Activated CD4-positive, alpha-beta T cell treated with anti-CD3 and anti-CD28 coated beads, Interleukin-2, amount 10 ng/mL, durations not matched to agents 24 days and 14 days (primary cell): ENCODE data around the gene ZC3H8. TPM values are rescaled to one million over a fixed set of nuclear protein-coding genes. Genes with fewer than 3 reads are reported as not detected.
A peak's percentile ranks its signal among the peaks of the same experiment; 100 is the strongest.
"Not testable (repeated sequence)": the region's sequence is repeated elsewhere in the genome, so short reads cannot be mapped to it uniquely, and the experiment has no call there.

Experiments used
- DNase-seq: peaks from one replicate; pipeline ENCODE4 v3.0.0; 2022
- H3K27ac Mint-ChIP-seq: one replicate; pipeline ENCODE4 v1.8.0; 2022; ENCODE audit warnings: mild to moderate bottlenecking, mixed read lengths
- H3K27me3 Mint-ChIP-seq: one replicate; pipeline ENCODE4 v1.8.0; 2022; ENCODE audit warnings: mixed read lengths
- H3K36me3 Mint-ChIP-seq: one replicate; pipeline ENCODE4 v1.8.0; 2022; ENCODE audit warnings: low read depth, mild to moderate bottlenecking, mixed read lengths
- H3K4me1 Mint-ChIP-seq: one replicate; pipeline ENCODE4 v1.8.0; 2021; ENCODE audit warnings: mixed read lengths
- H3K4me3 Mint-ChIP-seq: one replicate; pipeline ENCODE4 v1.8.0; 2022; ENCODE audit warnings: mild to moderate bottlenecking, moderate library complexity, mixed read lengths
- H3K9me3 Mint-ChIP-seq: one replicate; pipeline ENCODE4 v1.8.0; 2021; ENCODE audit warnings: mixed read lengths
- intact Hi-C: fragments of 100-400 bp; cut with micrococcal nuclease; formaldehyde crosslinking; loops from one replicate; pipeline ENCODE4 v1.15.1; 2023
- total RNA-seq: library from RNA; stranded (reverse); gene quantifications from 2 replicates; pipeline ENCODE4 v1.2.3, GENCODE V29; 2022

ZC3H8 gene
- total RNA-seq, 1 donor from 2014 or later, result 41.4 TPM

GRCh38 chr2:112244854-112245253, 10.0 kb downstream of the ZC3H8 start:
- H3K4me3 Mint-ChIP-seq, result no peak overlapping the region
- no peaks in the 10 kb centered on the region for H3K9me3 Mint-ChIP-seq
- peaks cover 16% of the 10 kb centered on the region for H3K4me1 Mint-ChIP-seq
- no peak overlapping the region for H3K27ac Mint-ChIP-seq
- H3K27me3 Mint-ChIP-seq, result no peaks in the 10 kb centered on the region
- intact Hi-C loops, result no loop called here
- DNase-seq, result no peak
- peaks cover 63% of the 10 kb centered on the region for H3K36me3 Mint-ChIP-seq

- Mint-ChIP-seq H3K27me3 (no peaks in the 10 kb centered on the region), H3K4me3 (no peak overlapping the region), H3K9me3 (no peaks in the 10 kb centered on the region), H3K4me1 (peaks cover 16% of the 10 kb centered on the region), H3K36me3 (peaks cover 58% of the 10 kb centered on the region), H3K27ac (no peak overlapping the region)
- DNase-seq, result no peak
- intact Hi-C loops, result no loop called here
Measured at GRCh38 chr2:112243233-112243632, 11.6 kb downstream of the ZC3H8 start.

GRCh38 chr2:112242384-112242783, 12.5 kb downstream of the ZC3H8 start:
- Mint-ChIP-seq H3K27ac (no peak overlapping the region), H3K36me3 (peaks cover 52% of the 10 kb centered on the region), H3K4me1 (peaks cover 16% of the 10 kb centered on the region), H3K4me3 (no peak overlapping the region), H3K9me3 (no peaks in the 10 kb centered on the region), H3K27me3 (no peaks in the 10 kb centered on the region)
- intact Hi-C loops, result no loop called here
- no peak for DNase-seq

DNA sequence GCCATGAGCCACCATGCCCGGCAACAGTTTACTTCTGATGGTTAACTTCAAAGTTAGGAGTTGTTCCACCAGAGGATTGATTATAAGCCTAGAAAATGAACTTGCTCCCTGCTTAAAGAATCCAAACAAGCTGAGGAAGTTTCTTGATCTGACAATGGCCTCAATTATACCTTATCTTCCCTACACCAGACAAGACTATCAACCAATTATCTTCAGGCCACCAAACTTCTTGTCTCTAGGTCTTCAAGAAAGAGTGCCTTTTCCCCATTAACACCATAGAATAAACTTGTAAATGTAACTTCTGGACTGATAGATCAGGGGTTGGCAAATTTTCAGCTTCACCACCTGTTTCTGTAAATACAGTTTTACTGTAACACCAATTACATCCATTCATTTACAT, 15.0 kb downstream of the ZC3H8 start:
- Mint-ChIP-seq H3K4me1 (peaks cover 14% of the 10 kb centered on the region), H3K4me3 (no peak overlapping the region), H3K27me3 (no peaks in the 10 kb centered on the region), H3K9me3 (no peaks in the 10 kb centered on the region), H3K36me3 (peaks cover 41% of the 10 kb centered on the region), H3K27ac (no peak overlapping the region)
- no peak for DNase-seq
- intact Hi-C loops, result no loop called here

DNA sequence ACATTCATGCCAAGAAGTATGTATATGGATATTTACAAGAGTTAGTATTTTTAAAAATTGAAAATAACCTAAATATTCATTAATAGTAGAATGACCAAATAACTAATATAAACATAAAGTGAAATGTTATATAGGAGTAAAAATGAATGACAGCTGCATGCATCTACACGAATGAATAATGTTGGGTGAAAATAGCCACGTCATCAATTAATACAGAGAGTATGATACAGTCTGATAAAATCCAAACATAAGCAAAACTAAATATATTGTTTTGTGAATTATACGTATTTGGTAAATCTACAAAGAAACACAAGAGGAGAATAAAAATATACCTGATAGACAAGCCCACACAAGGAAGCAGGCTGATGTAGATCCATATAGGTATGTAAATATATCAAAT, 24.5 kb downstream of the ZC3H8 start:
- Mint-ChIP-seq H3K4me3 (no peak overlapping the region), H3K9me3 (peaks cover 11% of the 10 kb centered on the region), H3K4me1 (peaks cover 3% of the 10 kb centered on the region), H3K27ac (no peak overlapping the region), H3K27me3 (no peaks in the 10 kb centered on the region), H3K36me3 (peaks cover 51% of the 10 kb centered on the region)
- no peak for DNase-seq
- intact Hi-C loops, result no loop called here

GRCh38 chr2:112229348-112229747, 25.5 kb downstream of the ZC3H8 start:
- Mint-ChIP-seq H3K4me1 (peaks cover 3% of the 10 kb centered on the region), H3K27ac (no peak overlapping the region), H3K9me3 (peaks cover 11% of the 10 kb centered on the region), H3K36me3 (peaks cover 56% of the 10 kb centered on the region), H3K27me3 (no peaks in the 10 kb centered on the region), H3K4me3 (no peak overlapping the region)
- intact Hi-C loops, result no loop called here
- no peak for DNase-seq

DNA sequence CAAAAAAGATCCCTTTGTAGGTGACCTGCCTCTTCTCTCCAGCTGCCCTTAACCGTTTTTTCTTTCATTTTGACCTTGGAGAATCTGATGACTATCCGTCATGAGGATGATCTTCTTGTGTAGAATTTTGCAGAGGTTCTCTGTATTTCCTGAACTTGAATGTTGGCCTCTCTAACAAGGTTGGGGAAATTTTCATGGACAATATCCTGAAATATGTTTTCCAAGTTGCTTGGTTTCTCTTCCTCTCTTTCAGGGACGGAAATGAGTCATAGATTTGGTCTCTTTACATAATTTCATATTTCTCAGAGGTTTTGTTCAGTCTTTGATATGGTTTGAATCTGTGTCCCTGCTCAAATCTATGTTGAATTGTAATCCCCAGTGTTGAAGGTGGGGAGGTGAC, 34.0 kb downstream of the ZC3H8 start:
- DNase-seq, result no peak
- no peak overlapping the region for H3K4me3 Mint-ChIP-seq
- intact Hi-C loops, result no loop called here
- peaks cover 7% of the 10 kb centered on the region for H3K4me1 Mint-ChIP-seq
- H3K27me3 Mint-ChIP-seq, result no peaks in the 10 kb centered on the region
- no peaks in the 10 kb centered on the region for H3K9me3 Mint-ChIP-seq
- no peak overlapping the region for H3K27ac Mint-ChIP-seq
- peaks cover 27% of the 10 kb centered on the region for H3K36me3 Mint-ChIP-seq

GRCh38 chr2:112220186-112220585, 34.7 kb downstream of the ZC3H8 start:
- Mint-ChIP-seq H3K27ac (no peak overlapping the region), H3K9me3 (no peaks in the 10 kb centered on the region), H3K36me3 (peaks cover 20% of the 10 kb centered on the region), H3K27me3 (no peaks in the 10 kb centered on the region), H3K4me3 (no peak overlapping the region), H3K4me1 (peaks cover 7% of the 10 kb centered on the region)
- no peak for DNase-seq
- intact Hi-C loops, result no loop called here

DNA sequence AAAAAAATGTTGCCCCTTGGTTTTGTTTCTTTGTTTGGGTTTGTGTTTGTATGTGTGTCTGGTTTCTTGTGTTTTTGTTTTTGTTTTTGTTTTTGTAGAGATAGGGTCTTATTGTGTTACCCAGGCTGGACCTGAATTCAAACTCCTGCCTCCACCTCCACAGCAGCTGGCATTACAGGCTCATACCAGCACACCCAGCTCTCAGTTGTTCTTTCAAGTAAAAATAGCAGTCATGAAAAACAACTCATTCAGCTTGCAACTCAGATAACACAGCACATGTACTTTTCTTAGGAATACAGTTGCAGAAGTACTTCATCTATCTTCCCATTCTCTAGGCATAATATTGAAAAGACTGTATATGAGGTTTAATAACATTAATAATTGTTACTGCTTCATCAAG, 37.0 kb downstream of the ZC3H8 start:
- no peak overlapping the region for H3K4me3 Mint-ChIP-seq
- intact Hi-C loops, result no loop called here

GRCh38 chr2:112216167-112216566, 38.7 kb downstream of the ZC3H8 start:
- H3K27ac Mint-ChIP-seq, result no peak overlapping the region
- H3K4me3 Mint-ChIP-seq, result no peak overlapping the region
- no peak for DNase-seq
- peaks cover 4% of the 10 kb centered on the region for H3K4me1 Mint-ChIP-seq
- no peaks in the 10 kb centered on the region for H3K27me3 Mint-ChIP-seq
- H3K9me3 Mint-ChIP-seq, result no peaks in the 10 kb centered on the region
- intact Hi-C loops, result no loop called here
- H3K36me3 Mint-ChIP-seq, result peaks cover 34% of the 10 kb centered on the region

More for the DNA sequence above, 37.0 kb downstream of the ZC3H8 start:
- H3K9me3 Mint-ChIP-seq, result no peaks in the 10 kb centered on the region
- H3K36me3 Mint-ChIP-seq, result peaks cover 24% of the 10 kb centered on the region
- peaks cover 7% of the 10 kb centered on the region for H3K4me1 Mint-ChIP-seq
- DNase-seq, result no peak
- no peak overlapping the region for H3K27ac Mint-ChIP-seq
- no peaks in the 10 kb centered on the region for H3K27me3 Mint-ChIP-seq

GRCh38 chr2:112207905-112208304, 46.9 kb downstream of the ZC3H8 start:
- DNase-seq, H3K4me1 Mint-ChIP-seq, H3K27me3 Mint-ChIP-seq, H3K27ac Mint-ChIP-seq, H3K4me3 Mint-ChIP-seq, intact Hi-C loops: not testable (repeated sequence)
- Mint-ChIP-seq H3K9me3 (peaks cover 21% of the 10 kb centered on the region), H3K36me3 (peaks cover 55% of the 10 kb centered on the region)

GRCh38 chr2:112204411-112204810, 50.4 kb downstream of the ZC3H8 start:
- H3K4me3 Mint-ChIP-seq, result no peak overlapping the region
- H3K27ac Mint-ChIP-seq, result no peak overlapping the region
- peaks cover 49% of the 10 kb centered on the region for H3K36me3 Mint-ChIP-seq
- intact Hi-C loops, result no loop called here
- H3K27me3 Mint-ChIP-seq, result no peaks in the 10 kb centered on the region
- H3K4me1 Mint-ChIP-seq, result peaks cover 6% of the 10 kb centered on the region
- H3K9me3 Mint-ChIP-seq, result peaks cover 23% of the 10 kb centered on the region
- DNase-seq, result peak; percentile 3

- H3K27me3 Mint-ChIP-seq, result no peaks in the 10 kb centered on the region
- H3K9me3 Mint-ChIP-seq, result peaks cover 23% of the 10 kb centered on the region
- H3K36me3 Mint-ChIP-seq, result peaks cover 44% of the 10 kb centered on the region
- H3K4me3 Mint-ChIP-seq, result no peak overlapping the region
- peaks cover 18% of the 10 kb centered on the region for H3K4me1 Mint-ChIP-seq
- intact Hi-C loops, result no loop called here
- H3K27ac Mint-ChIP-seq, result no peak overlapping the region
- peak; percentile 36 for DNase-seq
Measured at GRCh38 chr2:112201696-112202430, 53.0 kb downstream of the ZC3H8 start.

GRCh38 chr2:112199188-112199587, 55.7 kb downstream of the ZC3H8 start:
- H3K4me3 Mint-ChIP-seq, result no peak overlapping the region
- H3K36me3 Mint-ChIP-seq, result peaks cover 47% of the 10 kb centered on the region
- intact Hi-C loops, result no loop called here
- DNase-seq, result peak; percentile 36
- no peaks in the 10 kb centered on the region for H3K27me3 Mint-ChIP-seq
- H3K27ac Mint-ChIP-seq, result peak overlapping the region; percentile 15
- H3K9me3 Mint-ChIP-seq, result peaks cover 14% of the 10 kb centered on the region
- H3K4me1 Mint-ChIP-seq, result peaks cover 33% of the 10 kb centered on the region

DNA sequence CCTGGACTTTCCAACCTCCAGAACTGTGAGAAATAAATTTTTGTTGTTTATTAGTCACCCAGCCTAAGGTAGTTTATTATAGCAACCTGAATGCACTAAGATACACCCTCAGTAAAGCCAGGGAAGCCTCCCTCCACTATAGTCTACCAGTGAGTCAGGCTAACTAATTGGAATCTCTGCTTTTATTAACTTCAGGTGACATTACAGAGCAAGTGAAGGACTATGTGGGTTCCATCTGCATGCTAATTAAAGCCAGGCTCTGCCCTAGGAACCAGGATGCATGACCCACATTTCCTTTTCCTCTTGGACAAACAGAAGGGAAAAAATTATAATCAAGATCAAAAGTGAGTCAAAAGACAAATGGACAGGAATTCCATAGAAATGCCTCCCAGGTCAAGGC, 56.1 kb downstream of the ZC3H8 start:
- Mint-ChIP-seq H3K27ac (no peak overlapping the region), H3K4me1 (peaks cover 35% of the 10 kb centered on the region), H3K27me3 (no peaks in the 10 kb centered on the region), H3K9me3 (peaks cover 12% of the 10 kb centered on the region), H3K4me3 (no peak overlapping the region), H3K36me3 (peaks cover 46% of the 10 kb centered on the region)
- intact Hi-C loops, result no loop called here
- DNase-seq, result no peak
